Ishikawa (cell line): ENCODE results near the gene TMEM198.

Source experiments
- CEBPB ChIP-seq: IDR thresholded peaks from 2 replicates; pipeline ENCODE4 v1.6.1; 2012
- EGR1 ChIP-seq: IDR thresholded peaks from 2 replicates; pipeline ENCODE4 v1.6.1; 2012
- EP300 ChIP-seq: IDR thresholded peaks from 2 replicates; pipeline ENCODE4 v1.6.1; 2012; ENCODE audit warnings: borderline replicate concordance
- FOXM1 ChIP-seq: IDR thresholded peaks from 2 replicates; pipeline ENCODE4 v1.6.1; 2012; ENCODE audit warnings: low read depth, borderline replicate concordance
- REST ChIP-seq: IDR thresholded peaks from 2 replicates; pipeline ENCODE4 v1.6.1; 2012; ENCODE audit warnings: low read depth, mild to moderate bottlenecking
- TAF1 ChIP-seq: IDR thresholded peaks from 2 replicates; pipeline ENCODE4 v1.6.1; 2012; ENCODE audit warnings: low read depth, mild to moderate bottlenecking
- TEAD4 ChIP-seq: IDR thresholded peaks from 2 replicates; pipeline ENCODE4 v1.6.1; 2012
- TF ChIP-seq, protein P1 (sequence below): IDR thresholded peaks from 2 replicates; pipeline ENCODE4 v1.6.1; 2012
- TF ChIP-seq, protein P2 (sequence below): IDR thresholded peaks from 2 replicates; pipeline ENCODE4 v1.6.1; 2012

- TF ChIP-seq, protein P1, sequence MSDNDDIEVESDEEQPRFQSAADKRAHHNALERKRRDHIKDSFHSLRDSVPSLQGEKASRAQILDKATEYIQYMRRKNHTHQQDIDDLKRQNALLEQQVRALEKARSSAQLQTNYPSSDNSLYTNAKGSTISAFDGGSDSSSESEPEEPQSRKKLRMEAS: no peak
- TF ChIP-seq, protein P2, sequence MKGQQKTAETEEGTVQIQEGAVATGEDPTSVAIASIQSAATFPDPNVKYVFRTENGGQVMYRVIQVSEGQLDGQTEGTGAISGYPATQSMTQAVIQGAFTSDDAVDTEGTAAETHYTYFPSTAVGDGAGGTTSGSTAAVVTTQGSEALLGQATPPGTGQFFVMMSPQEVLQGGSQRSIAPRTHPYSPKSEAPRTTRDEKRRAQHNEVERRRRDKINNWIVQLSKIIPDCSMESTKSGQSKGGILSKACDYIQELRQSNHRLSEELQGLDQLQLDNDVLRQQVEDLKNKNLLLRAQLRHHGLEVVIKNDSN: no peak
- no peak for TF ChIP-seq FOXM1
- TF ChIP-seq EGR1: no peak
- no peak for TF ChIP-seq TEAD4
- TF ChIP-seq REST: no peak
- TF ChIP-seq EP300: no peak
- TF ChIP-seq CEBPB: no peak
- TF ChIP-seq TAF1: no peak
These were observed 23.3 kb downstream of the TMEM198 start for GRCh38 chr2:219567131-219567530.
